SK-N-SH (cell line): ENCODE results near the gene IGFBP3. TPM values are rescaled to one million over a fixed set of nuclear protein-coding genes. Genes with fewer than 3 reads are reported as not detected.

ENCODE experiments used
- CTCF ChIA-PET: fragments of 300-600, 350-600 bp; formaldehyde crosslinking; extraction: SDS; loops from one replicate; lab custom pipeline; 2021; lab: Yijun Ruan, JAX
- POLR2A ChIA-PET: fragments of 350-600 bp; sonication (Branson Sonifier 250); formaldehyde crosslinking; extraction: SDS; loops from one replicate; lab custom pipeline; 2020; ENCODE audit warnings: antibody characterized with exemption, inconsistent platforms; lab: Yijun Ruan, JAX
- DNase-seq: peaks from one replicate; pipeline ENCODE4 v3.0.0; 2012
- H2AFZ ChIP-seq: fragments of 200-600 bp; sonication (generic); 2 replicates; pipeline ENCODE4 v1.8.1; 2016; ENCODE audit warnings: antibody characterized with exemption, mild to moderate bottlenecking, low read depth
- H3F3A ChIP-seq: fragments of 200-600 bp; sonication (generic); replicated peaks from 2 replicates; pipeline ENCODE3; 2016; ENCODE audit warnings: antibody characterized with exemption, mild to moderate bottlenecking; ENCODE audit not compliant: insufficient read depth
- H3K27ac ChIP-seq, 2 experiments: fragments of 200-500 bp in 1 of 2; fragments of 200-600 bp in 1 of 2; sonication (Bioruptor generic) in 1 of 2; sonication (generic), shearing (Covaris generic) in 1 of 2; 2 replicates each; pipeline versions ENCODE4 v1.5.1 to v1.6.1; 2014 to 2016; ENCODE audit warnings: low read depth in 2 of 2, inconsistent platforms in 1 of 2, low read length in 1 of 2, mild to moderate bottlenecking in 1 of 2, mixed read lengths in 1 of 2
- H3K27me3 ChIP-seq: fragments of 200-600 bp; sonication (generic), shearing (Covaris generic); 2 replicates; pipeline ENCODE4 v1.6.1; 2016; ENCODE audit warnings: mixed run types; ENCODE audit not compliant: insufficient read depth
- H3K36me3 ChIP-seq, 2 experiments: fragments of 200-500 bp in 1 of 2; fragments of 200-600 bp in 1 of 2; sonication (Bioruptor generic) in 1 of 2; sonication (generic) in 1 of 2; replicated peaks in 1 of 2; 2 replicates each; pipeline versions ENCODE3 to v1.5.1; 2014 to 2016; ENCODE audit warnings: low read length in 1 of 2, mild to moderate bottlenecking in 1 of 2; ENCODE audit not compliant: insufficient read depth in 2 of 2, control insufficient read depth in 1 of 2
- H3K4me1 ChIP-seq, 2 experiments: fragments of 200-500 bp in 1 of 2; fragments of 200-600 bp in 1 of 2; sonication (Bioruptor generic) in 1 of 2; sonication (generic), shearing (Covaris generic) in 1 of 2; 2 replicates each; pipeline versions ENCODE4 v1.5.1 to v1.6.1; 2014 to 2016; ENCODE audit warnings: low read depth in 1 of 2, low read length in 1 of 2, mixed run types in 1 of 2; ENCODE audit not compliant: insufficient read depth in 2 of 2, control insufficient read depth in 1 of 2
- H3K4me2 ChIP-seq: fragments of 200-600 bp; sonication (generic), shearing (Covaris generic); 2 replicates; pipeline ENCODE4 v1.6.1; 2017; ENCODE audit warnings: mixed run types
- H3K4me3 ChIP-seq, 2 experiments: fragments of 200-500 bp in 1 of 2; fragments of 200-600 bp in 1 of 2; sonication (Bioruptor generic) in 1 of 2; sonication (generic), shearing (Covaris generic) in 1 of 2; 2 replicates each; pipeline versions ENCODE4 v1.5.1 to v1.8.1; 2014 to 2016; ENCODE audit warnings: low read depth in 2 of 2, inconsistent platforms in 1 of 2, low read length in 1 of 2, mild to moderate bottlenecking in 1 of 2, mixed read lengths in 1 of 2, moderate library complexity in 1 of 2
- H3K79me2 ChIP-seq: fragments of 200-600 bp; sonication (generic); 2 replicates; pipeline ENCODE4 v1.8.1; 2017; ENCODE audit warnings: mild to moderate bottlenecking; ENCODE audit not compliant: insufficient read depth
- H3K9ac ChIP-seq: fragments of 200-600 bp; sonication (generic); 2 replicates; pipeline ENCODE4 v1.6.1; 2017; ENCODE audit warnings: mixed run types
- H3K9me2 ChIP-seq: fragments of 200-600 bp; sonication (generic); 2 replicates; pipeline ENCODE4 v1.6.1; 2017; ENCODE audit warnings: mixed run types
- H3K9me3 ChIP-seq: fragments of 200-600 bp; sonication (generic); 2 replicates; pipeline ENCODE4 v1.6.1; 2017; ENCODE audit warnings: mixed run types, mild to moderate bottlenecking, moderate library complexity
- H4K20me1 ChIP-seq: fragments of 200-600 bp; sonication (generic); 2 replicates; pipeline ENCODE4 v1.6.1; 2017; ENCODE audit warnings: mild to moderate bottlenecking, mixed run types; ENCODE audit not compliant: insufficient read depth
- ELF1 ChIP-seq: IDR thresholded peaks from 2 replicates; pipeline ENCODE4 v1.4.0; 2012
- FOXJ3 ChIP-seq: sonication (generic); formaldehyde crosslinking; IDR thresholded peaks from 2 replicates; pipeline ENCODE4 v1.5.1; 2020; ENCODE audit warnings: mild to moderate bottlenecking, missing genetic modification reagents
- JUND ChIP-seq: IDR thresholded peaks from 2 replicates; pipeline ENCODE4 v1.4.0; 2012
- MEF2A ChIP-seq: IDR thresholded peaks from 2 replicates; pipeline ENCODE4 v1.4.0; 2012; ENCODE audit warnings: low read depth, borderline replicate concordance
- MXI1 ChIP-seq: IDR thresholded peaks from 2 replicates; pipeline ENCODE4 v1.6.1; 2012; ENCODE audit warnings: mild to moderate bottlenecking, low read depth, low read length, improper control_type of control experiment
- RAD21 ChIP-seq: IDR thresholded peaks from 2 replicates; pipeline ENCODE4 v1.6.1; 2012; ENCODE audit warnings: mild to moderate bottlenecking, low read length
- SIN3A ChIP-seq: IDR thresholded peaks from 2 replicates; pipeline ENCODE4 v1.6.1; 2012; ENCODE audit warnings: low read depth, mild to moderate bottlenecking, low read length, moderate library complexity, borderline replicate concordance
- TEAD4 ChIP-seq: IDR thresholded peaks from 2 replicates; pipeline ENCODE4 v1.4.0; 2012; ENCODE audit warnings: mild to moderate bottlenecking, borderline replicate concordance; ENCODE audit not compliant: insufficient read depth
- YY1 ChIP-seq: IDR thresholded peaks from 2 replicates; pipeline ENCODE4 v1.4.0; 2012; ENCODE audit warnings: low read depth, mild to moderate bottlenecking
- WGBS: methylation state at CpG from one replicate; pipeline ENCODE4 v1.1.6; 2017; ENCODE audit warnings: low lambda C conversion rate; 5-methylcytosine and 5-hydroxymethylcytosine counted together
- polyA plus RNA-seq, 3 experiments: library from polyadenylated mRNA; depleted of rRNA; stranded (reverse); fragments of >200 nt; gene quantifications; 2 replicates each; pipeline ENCODE4 v1.2.3, GENCODE V29; 2012
- TF ChIP-seq, protein P1 (sequence below): IDR thresholded peaks from 2 replicates; pipeline ENCODE4 v1.4.0; 2012; ENCODE audit warnings: low read depth
- TF ChIP-seq, protein P2 (sequence below): fragments of 200-600 bp; sonication (generic); IDR thresholded peaks from 2 replicates; pipeline ENCODE4 v1.6.1; 2017; ENCODE audit warnings: antibody characterized with exemption, mild to moderate bottlenecking, moderate library complexity
- TF ChIP-seq, protein P3 (sequence below): IDR thresholded peaks from 2 replicates; pipeline ENCODE4 v1.6.1; 2012; ENCODE audit warnings: mild to moderate bottlenecking, low read depth, low read length, moderate library complexity
- TF ChIP-seq, protein P4 (sequence below): fragments of 150-350 bp; IDR thresholded peaks from 2 replicates; pipeline ENCODE4 v1.6.1; 2016; ENCODE audit warnings: mild to moderate bottlenecking, low read depth, low read length

IGFBP3 gene
- polyA plus RNA-seq, 1 of the 3 experiments (the other 2 are of a cell fraction), result 51.2 TPM

DNA sequence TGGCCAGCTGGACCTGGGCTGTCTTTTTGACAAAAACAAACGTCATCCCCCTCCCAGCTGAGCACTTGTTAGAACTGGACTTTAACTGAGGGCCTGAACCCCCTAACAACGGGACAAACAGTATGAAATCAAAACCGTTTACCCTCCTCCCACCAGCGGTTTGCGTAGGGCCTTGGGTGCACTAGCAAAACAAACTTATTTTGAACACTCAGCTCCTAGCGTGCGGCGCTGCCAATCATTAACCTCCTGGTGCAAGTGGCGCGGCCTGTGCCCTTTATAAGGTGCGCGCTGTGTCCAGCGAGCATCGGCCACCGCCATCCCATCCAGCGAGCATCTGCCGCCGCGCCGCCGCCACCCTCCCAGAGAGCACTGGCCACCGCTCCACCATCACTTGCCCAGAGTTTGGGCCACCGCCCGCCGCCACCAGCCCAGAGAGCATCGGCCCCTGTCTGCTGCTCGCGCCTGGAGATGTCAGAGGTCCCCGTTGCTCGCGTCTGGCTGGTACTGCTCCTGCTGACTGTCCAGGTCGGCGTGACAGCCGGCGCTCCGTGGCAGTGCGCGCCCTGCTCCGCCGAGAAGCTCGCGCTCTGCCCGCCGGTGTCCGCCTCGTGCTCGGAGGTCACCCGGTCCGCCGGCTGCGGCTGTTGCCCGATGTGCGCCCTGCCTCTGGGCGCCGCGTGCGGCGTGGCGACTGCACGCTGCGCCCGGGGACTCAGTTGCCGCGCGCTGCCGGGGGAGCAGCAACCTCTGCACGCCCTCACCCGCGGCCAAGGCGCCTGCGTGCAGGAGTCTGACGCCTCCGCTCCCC is 32.7 kb downstream of the IGFBP3 start, which contains the start of gene IGFBP1:
TSS of gene IGFBP1 (plus strand) at position 304 of the 808 bp plus-strand sequence. CDS start at position 469, 165 bp downstream.
- ChIA-PET POLR2A (no interaction called here), CTCF (interaction anchor here (1.5 to 7.2 kb wide), 5 partner anchors 11 to 1292 kb away, joined by 6 to 53 read pairs (median 16); partner anchors contain the start of gene IGFBP3)
- Histone ChIP-seq H3K4me1 (peaks cover 0 to 8% of the 10 kb centered on the region in 2 experiments; a peak in 1 of 4 replicates), H3F3A (no peaks in the 10 kb centered on the region), H3K27ac (no peak within 1 kb of the TSS), H3K9me2 (no peaks in the 10 kb centered on the region), H3K9me3 (no peaks in the 10 kb centered on the region), H3K27me3 (peaks cover 7% of the 10 kb centered on the region; the same call in 1 of the 2 replicates), H2AFZ (no peak within 1 kb of the TSS), H3K4me3 (peak within 1 kb of the TSS; percentile 37 to 53), H4K20me1 (no peaks in the 10 kb centered on the region), H3K4me2 (peak within 1 kb of the TSS; percentile 76), H3K36me3 (no peaks in the 10 kb centered on the region), H3K9ac (no peak within 1 kb of the TSS), H3K79me2 (no peaks in the 10 kb centered on the region)
- TF ChIP-seq JUND, result no peak
- no peak for TF ChIP-seq TEAD4
- 0 out of 2 replicates have a peak, but pooled peaks have one; percentile 32 for TF ChIP-seq MXI1
- TF ChIP-seq ELF1, result no peak
- no peak for TF ChIP-seq FOXJ3 (CRISPR knock-in tag)
- TF ChIP-seq, protein P1, sequence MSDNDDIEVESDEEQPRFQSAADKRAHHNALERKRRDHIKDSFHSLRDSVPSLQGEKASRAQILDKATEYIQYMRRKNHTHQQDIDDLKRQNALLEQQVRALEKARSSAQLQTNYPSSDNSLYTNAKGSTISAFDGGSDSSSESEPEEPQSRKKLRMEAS, result no peak
- TF ChIP-seq, protein P2, sequence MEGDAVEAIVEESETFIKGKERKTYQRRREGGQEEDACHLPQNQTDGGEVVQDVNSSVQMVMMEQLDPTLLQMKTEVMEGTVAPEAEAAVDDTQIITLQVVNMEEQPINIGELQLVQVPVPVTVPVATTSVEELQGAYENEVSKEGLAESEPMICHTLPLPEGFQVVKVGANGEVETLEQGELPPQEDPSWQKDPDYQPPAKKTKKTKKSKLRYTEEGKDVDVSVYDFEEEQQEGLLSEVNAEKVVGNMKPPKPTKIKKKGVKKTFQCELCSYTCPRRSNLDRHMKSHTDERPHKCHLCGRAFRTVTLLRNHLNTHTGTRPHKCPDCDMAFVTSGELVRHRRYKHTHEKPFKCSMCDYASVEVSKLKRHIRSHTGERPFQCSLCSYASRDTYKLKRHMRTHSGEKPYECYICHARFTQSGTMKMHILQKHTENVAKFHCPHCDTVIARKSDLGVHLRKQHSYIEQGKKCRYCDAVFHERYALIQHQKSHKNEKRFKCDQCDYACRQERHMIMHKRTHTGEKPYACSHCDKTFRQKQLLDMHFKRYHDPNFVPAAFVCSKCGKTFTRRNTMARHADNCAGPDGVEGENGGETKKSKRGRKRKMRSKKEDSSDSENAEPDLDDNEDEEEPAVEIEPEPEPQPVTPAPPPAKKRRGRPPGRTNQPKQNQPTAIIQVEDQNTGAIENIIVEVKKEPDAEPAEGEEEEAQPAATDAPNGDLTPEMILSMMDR, result no peak
- TF ChIP-seq SIN3A, result no peak
- WGBS, result 13% methylated on average over 58 of the region's 73 CpGs
- peak; percentile 83 for DNase-seq

DNA sequence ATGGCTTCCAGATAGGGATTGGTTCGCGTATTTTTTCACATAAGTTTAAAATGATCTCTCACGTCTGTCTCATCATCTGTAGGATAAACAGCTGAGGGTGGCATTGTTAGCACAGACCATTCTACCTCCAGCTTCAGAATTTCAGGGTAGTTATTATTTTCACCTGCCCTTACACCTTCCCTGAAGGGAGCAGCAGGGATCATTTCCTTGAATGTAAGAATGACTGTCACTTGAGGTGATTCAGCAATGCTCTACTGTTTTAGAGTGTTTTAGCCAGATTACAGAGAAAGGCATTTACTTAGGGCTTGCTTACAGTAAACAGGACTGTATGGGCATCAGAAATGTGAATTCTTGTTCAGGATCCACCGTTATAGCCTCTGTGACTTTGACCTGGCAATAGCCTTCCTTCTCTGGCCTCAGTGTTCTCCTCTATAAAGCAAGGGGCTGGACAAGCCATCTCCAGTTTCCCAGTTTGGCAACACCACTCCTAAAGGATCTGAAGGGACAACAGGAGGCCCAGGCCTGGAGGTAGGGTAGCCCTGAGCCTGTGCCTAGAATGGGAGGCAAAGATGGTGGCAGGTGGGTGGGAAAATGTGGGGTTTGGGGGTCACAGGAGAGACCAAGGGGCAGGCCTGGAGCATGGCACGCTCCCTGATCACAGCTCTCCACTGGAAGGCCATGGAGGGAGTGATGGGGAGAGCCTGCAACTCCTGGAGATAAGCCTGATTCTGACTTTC is 34.0 kb downstream of the IGFBP3 start:
- Histone ChIP-seq H3K4me3 (no peak overlapping the region), H3K4me2 (no peak overlapping the region), H3K9me3 (no peaks in the 10 kb centered on the region), H3K27me3 (peaks cover 7% of the 10 kb centered on the region; the same call in 1 of the 2 replicates), H3F3A (no peaks in the 10 kb centered on the region), H2AFZ (no peak overlapping the region), H3K4me1 (peaks cover 0 to 8% of the 10 kb centered on the region in 2 experiments; a peak in 1 of 4 replicates), H3K79me2 (no peaks in the 10 kb centered on the region), H3K9ac (no peak overlapping the region), H3K9me2 (no peaks in the 10 kb centered on the region), H3K36me3 (no peaks in the 10 kb centered on the region), H3K27ac (no peak overlapping the region), H4K20me1 (no peaks in the 10 kb centered on the region)
- 73% methylated on average over 5 of the region's 5 CpGs for WGBS
- TF ChIP-seq YY1 (no peak), MEF2A (no peak), MXI1 (no peak), RAD21 (no peak)
- TF ChIP-seq, protein P3, sequence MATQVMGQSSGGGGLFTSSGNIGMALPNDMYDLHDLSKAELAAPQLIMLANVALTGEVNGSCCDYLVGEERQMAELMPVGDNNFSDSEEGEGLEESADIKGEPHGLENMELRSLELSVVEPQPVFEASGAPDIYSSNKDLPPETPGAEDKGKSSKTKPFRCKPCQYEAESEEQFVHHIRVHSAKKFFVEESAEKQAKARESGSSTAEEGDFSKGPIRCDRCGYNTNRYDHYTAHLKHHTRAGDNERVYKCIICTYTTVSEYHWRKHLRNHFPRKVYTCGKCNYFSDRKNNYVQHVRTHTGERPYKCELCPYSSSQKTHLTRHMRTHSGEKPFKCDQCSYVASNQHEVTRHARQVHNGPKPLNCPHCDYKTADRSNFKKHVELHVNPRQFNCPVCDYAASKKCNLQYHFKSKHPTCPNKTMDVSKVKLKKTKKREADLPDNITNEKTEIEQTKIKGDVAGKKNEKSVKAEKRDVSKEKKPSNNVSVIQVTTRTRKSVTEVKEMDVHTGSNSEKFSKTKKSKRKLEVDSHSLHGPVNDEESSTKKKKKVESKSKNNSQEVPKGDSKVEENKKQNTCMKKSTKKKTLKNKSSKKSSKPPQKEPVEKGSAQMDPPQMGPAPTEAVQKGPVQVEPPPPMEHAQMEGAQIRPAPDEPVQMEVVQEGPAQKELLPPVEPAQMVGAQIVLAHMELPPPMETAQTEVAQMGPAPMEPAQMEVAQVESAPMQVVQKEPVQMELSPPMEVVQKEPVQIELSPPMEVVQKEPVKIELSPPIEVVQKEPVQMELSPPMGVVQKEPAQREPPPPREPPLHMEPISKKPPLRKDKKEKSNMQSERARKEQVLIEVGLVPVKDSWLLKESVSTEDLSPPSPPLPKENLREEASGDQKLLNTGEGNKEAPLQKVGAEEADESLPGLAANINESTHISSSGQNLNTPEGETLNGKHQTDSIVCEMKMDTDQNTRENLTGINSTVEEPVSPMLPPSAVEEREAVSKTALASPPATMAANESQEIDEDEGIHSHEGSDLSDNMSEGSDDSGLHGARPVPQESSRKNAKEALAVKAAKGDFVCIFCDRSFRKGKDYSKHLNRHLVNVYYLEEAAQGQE, result no peak
- TF ChIP-seq, protein P4, sequence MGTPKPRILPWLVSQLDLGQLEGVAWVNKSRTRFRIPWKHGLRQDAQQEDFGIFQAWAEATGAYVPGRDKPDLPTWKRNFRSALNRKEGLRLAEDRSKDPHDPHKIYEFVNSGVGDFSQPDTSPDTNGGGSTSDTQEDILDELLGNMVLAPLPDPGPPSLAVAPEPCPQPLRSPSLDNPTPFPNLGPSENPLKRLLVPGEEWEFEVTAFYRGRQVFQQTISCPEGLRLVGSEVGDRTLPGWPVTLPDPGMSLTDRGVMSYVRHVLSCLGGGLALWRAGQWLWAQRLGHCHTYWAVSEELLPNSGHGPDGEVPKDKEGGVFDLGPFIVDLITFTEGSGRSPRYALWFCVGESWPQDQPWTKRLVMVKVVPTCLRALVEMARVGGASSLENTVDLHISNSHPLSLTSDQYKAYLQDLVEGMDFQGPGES, result no peak
- ChIA-PET CTCF (interaction anchor here (1.5 to 7.2 kb wide), 4 partner anchors 15 to 1293 kb away, joined by 5 to 53 read pairs (median 24); partner anchors contain the start of gene IGFBP3), POLR2A (no interaction called here)
- DNase-seq, result no peak
